ENCODE measurements around the gene FRMPD1.

- no peak for TF ChIP-seq POLR2A (IDR thresholded peaks at IDR 0.05)
- no peak for TF ChIP-seq EP300 (IDR thresholded peaks at IDR 0.05)
- no peak for TF ChIP-seq CTCF (IDR thresholded peaks at IDR 0.05)
These were observed 118.6 kb downstream of the FRMPD1 start for GRCh38 chr9:37769306-37769705.

All from ovary (tissue), 3 donors.